ENCODE results near the gene ANO6.
"Not testable (repeated sequence)": the region's sequence is repeated elsewhere in the genome, so short reads cannot be mapped to it uniquely, and the experiment has no call there.

Gene ANO6

DNA sequence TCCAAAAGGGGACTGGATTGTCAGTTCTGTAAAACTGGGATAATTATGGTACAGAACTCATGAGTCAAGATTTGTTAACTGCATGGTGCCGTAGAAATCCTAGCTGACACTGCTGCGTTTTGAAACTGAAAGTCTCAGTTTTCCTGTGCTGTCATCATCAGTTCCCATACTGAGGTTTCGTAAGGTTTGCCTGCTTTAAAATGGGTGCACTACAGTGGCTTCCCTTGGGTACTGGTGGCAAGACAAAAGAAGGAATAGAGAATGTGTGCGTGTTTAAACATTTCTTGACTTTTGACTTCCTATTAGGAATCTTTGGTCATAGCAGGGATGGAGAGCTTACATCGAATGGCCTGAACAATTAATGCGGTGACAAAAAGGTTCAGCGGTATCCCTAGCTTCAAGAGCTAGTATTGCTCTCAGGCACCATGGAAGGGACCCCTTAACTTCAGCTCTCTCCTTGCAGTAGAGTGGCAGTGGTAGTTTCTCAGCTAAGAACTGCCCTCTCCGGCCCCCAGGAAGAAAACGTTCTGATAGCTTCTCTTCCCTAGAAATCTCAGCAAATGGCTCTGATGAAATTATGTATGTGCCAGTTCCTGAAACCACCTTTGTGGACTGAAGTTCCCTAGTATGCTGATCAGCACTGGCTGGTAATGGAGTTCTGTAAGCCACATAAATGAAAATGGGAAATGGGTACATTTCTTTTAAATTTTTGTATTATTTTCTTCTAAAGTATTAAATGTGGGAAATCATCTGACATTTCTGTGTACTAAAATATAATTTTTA lies 28.9 kb downstream of the ANO6 start:
- no peak for DNase-seq

DNA sequence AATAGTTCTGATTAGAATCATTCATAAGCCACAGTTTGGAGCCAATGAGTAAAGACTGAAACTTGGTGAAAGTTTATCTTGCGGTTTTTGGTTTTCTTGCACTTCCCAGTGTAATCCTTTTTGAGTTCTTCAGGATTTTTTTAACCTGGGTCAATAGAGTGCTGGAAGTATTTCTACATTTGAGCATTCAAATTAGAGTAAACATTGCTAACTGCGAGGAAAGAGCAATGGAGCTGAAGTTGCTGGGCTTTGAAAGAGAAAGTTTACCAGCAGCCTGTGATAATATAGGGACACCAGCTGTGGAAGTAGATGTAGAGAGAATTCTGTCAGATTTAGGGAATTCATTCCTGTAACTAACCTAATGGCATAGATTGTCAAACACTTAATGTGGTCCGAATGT lies 30.3 kb downstream of the ANO6 start:
- DNase-seq: no peak

DNA sequence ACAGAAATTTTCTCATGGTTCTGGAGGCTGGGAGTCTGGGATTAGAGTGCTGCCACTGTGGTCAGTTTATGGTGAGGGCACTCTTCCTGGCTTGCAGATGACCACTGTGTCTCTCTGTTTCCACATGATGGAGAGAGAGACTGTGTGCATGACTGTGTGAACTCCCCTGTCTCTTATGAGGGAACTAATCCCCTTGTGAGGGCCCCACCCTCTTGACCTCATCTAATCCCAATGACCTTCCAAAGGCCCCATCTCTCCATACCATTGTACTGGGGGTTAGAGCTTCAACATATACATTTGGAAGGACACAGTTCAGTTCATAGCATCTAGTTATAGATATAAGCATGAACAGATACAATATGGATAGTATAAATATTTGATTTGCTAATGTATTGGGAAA lies 31.7 kb downstream of the ANO6 start:
- no peak for DNase-seq

DNA sequence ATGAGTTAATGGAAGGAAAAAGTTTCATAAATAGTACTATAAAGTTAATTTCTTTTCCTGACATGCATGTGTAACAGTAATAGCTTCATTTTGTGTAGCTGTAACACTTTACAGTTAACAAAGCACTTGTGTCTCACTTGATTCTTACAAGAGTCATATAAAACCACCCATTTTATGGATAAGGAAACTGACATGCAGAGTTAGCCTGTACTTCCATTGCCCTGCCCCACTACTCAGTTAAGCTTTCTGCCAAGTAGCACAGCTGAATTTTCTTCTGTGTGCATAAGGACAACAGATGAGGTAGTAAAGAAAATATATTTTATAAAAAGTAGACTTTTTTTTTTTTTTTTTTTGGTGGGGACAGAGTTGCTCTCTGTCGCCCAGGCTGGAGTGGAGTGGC lies 32.2 kb downstream of the ANO6 start:
- DNase-seq: no peak

DNA sequence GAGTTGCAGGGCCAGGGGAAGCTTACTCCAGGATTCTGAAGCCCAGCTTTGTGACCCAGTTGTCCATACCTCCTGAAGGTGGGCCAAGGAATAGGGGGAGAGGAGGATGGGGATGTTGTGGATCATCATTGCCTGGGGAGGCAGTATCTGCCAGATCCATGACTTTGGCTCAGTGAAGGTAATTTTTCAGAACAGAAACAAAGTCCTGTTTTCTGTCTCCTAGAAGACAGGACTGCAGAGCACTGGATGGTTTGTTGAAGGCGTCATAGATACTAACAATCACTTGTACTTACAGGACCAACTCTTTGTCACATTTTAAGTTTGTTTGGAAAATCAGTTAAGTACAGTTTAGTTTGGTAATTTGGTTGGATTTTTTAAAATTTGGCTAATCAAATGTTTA lies 38.4 kb downstream of the ANO6 start:
- DNase-seq: no peak

DNA sequence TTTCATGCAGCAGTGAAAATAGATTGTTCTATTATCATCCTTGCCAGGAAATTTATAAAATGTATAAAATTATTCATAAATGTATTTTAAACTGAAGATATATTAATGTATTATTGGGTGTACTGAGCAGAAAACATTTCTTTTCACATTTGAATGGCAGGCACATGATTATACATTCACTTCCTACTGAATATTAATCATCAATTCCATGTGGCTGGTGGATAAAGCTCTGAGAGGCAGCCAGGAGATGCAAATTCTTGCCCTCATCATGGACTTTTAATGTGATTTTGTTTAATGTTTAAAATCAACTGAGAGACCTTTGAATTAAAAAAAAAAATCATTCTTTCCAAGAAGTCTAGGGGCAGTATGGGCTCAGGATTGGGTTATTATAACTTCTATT lies 40.8 kb downstream of the ANO6 start:
- DNase-seq: no peak

DNA sequence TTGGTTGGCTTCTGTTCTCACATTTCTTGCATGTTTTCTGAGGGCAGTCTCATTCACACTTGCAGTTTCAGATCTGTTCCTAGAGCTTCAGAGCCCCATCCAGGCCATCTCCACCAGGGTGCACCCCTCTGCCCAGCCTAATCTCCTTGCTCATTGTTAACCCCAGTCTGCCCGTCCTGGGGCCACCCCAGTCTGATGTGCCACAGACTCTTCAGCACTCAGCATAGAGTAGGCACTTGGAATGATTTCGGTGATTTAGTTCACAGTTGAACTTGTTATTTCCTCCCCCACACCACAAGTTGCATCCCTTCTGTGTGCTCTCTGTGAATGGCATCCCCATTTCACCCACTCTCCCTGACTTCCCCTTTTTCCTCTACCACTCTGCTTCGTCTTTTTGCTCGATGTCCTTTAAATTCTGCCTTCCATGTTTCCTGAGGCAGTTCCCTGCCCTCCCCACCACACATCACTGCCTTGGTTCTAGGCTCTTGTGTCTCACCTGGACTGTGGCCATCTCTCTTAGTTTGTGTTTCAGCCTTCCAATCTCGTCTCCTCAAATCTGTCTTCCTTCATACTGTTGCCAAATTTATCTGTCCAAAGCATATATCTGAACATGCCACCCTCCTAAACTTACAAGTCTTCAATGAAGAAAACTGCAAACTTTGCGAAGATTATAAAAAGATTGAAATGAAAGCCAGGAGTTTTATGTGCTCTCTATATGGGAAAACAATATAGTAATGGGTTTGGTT lies 41.5 kb downstream of the ANO6 start:
- no peak for DNase-seq

DNA sequence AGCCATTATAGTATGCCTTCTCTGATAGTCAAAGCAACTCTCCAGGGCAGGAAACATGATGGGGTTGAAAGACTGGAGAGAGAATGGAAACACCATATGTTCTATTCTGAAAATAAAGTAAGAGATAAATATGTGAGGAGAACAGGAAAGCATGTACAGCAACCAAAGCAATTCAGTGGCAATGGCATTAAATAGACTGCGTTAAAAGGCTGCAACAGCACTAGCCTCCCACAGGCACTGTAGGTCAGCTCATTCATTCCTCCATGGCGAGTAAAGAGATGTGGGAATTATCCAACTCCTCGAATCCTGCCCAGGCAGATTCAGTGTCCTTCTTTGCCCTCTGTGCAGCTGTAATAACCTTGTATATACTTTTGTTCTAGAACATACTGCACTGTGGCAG lies 43.8 kb downstream of the ANO6 start:
- DNase-seq: no peak

DNA sequence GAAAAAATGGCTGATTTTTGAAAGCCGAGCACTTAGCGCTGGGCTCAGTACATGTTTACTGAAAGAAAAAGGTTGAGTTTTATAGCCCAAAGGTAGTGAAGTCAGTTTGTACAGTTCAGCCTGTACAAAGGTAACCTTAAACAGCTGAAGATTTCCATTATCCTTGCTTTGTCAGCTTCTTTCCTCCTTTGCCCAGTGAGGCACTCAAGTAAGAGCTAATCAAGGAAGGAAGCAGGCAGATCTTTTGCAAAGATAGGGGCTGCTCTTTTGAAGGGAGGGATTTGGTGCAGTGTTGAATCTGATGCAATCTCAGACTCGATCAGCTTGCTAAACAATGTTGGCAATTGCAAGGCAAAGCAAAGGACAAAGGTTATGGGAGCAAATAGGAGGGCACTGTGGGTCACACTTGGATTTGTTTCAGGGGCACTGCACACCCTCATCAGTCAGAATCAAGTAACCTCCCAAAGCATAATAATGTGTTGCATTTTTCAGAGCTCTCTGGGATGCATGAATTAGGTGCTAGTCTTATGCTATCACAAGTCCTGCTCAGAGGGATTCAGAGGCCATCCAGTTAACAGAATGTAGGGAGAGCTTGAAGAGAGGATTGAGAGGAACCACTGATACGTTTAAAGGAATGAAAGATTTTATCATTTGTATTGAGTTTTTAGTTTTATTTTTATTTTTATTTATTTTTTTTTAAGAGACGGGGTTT lies 44.4 kb downstream of the ANO6 start:
- no peak for DNase-seq

DNA sequence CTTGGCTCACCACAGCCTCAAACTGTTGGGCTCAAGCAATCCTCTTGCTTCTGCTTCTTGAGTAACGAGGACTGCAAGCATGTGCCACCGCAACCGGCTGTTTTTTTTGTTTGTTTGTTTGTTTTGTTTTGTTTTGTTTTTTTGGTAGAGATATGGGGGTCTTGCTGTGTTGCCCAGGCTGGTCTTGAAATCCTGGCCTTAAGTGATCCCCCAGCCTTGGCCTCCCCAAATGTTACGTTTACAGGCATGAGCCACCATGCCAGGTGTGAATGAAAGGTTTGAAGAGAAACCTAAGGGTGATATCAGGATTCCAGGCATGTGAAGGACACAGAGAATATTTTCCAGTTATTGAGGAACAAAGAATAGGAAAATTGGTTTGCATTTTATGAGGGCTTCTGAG lies 45.0 kb downstream of the ANO6 start:
- no peak for DNase-seq

DNA sequence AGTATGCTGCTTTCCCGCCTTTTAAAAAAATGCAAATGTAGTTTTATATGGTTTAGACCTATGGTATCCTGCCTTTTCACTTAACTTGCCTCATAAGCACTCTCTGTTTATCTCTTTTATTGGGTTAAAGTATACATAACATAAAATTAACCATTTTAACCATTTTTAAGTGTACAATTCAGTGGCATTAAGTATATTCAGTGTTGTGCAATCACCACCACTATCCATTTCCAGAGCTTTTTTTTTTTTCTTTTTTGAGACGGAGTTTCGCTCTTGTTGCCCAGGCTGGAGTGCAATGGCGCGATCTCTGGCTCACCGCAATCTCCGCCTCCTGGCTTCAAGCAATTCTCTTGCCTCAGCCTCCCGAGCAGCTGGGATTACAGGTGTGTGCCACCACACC lies 46.3 kb downstream of the ANO6 start:
- DNase-seq: not testable (repeated sequence)

DNA sequence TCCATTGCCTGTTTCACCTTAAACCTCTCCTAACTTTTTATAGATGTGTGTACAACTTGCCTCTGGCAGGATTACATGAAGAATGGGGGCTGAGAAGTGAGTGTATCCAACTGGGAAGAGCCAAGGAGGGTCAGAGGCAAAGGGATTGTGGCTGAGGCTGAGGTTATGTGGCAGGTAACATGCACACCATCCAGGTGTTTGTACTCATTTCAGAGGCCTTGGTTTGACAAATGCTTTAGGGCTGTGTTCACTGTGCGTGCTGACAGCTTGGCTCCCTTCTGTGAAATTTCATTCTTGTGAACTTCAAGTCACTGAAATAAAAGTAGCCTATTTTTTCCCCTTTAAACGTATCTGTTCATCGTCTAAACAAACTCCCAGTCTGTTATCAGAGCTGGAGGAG lies 47.7 kb downstream of the ANO6 start:
- DNase-seq: no peak

DNA sequence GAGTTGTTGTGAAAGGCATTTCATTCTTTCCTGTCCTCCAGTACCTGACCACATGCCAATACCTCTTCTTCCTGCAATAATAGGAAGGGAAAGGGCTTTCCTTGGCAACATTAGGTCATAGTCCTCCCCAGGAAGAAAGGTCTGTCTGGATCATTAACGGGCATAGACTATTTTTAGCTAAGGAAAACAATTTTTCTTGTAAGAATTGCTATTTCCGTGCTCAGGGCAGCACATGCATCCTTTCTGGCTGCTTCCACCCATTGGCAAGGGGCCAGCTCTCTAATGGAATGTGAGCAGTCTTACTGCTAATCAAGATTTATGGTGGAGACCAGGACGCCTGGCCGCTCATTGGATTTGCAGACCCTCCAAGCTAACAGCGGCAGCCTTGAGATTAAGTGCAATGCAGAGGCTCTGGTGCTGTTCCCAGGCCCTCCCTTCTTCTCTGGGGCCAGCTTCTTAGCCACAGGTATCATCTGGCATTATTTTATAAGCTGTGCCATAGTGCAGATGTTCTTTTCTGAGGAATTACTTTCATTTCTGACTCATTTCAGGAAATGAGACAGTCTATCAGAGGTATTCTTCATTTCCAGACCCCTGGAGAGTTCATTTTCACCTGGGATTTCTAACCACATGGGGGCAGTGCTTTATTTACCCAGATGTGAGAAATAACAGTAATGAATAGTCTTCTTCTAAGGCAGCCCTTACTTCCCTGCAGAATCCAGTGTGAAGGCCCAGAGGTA lies 52.9 kb downstream of the ANO6 start:
- no peak for DNase-seq

DNA sequence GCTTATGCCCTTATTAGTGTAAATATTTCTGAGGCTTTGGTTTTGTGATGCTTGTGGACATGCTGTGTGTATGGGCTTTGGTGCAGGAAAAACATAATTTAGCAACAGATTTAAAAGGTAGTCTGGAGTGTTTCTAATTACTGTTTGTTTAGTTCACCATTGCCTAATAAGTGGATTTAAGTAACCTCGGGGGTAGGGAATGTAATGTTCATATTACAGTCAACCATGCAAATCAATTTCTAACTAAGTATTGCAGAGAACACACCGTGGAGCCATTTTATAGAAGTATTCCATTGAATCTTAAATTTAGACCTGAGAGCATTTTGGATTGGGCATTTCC lies 53.5 kb downstream of the ANO6 start:
- no peak for DNase-seq

DNA sequence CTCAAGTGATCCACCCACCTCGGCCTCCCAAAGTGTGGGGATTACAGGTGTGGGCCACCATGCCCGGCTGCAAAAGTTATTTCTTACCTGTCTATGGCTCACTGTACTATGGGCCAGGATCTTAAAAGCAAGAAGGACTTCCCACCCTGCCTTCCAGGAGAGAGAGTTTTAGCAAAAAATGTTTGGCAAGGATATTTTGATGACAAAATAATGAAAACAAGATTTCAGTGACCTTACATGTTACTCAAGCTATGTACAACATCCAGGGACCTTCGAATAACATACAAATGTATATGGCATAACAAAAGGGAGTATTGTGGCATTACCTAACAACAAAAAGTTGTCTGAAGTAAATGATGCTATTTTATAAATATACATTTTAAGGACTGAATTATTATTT lies 55.1 kb downstream of the ANO6 start:
- no peak for DNase-seq

DNA sequence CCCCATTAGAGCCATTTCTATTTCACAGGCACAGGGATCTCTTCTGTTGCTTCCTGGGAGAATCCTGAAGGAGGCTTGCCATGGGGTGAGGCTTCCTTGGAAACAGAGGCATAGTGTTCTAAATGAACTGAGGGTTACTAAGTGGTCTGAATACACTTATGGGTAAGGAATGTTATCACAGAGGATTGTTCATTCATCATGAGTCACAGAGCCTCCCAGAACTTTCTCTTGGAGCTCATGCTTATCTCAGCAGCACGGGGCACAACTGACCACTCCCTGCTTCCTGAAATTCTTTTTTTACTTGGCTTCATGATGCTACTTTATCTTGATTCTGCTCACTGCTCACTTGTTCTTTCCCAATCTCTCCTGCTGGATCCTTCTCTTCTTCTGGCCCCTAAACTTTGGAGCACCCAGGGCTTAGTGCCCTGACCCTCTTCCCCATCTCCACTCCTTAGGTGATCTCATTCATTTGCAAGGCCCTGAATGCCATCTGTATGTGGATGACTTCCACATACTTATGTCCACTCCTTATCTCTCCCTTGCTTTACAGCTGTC lies 57.9 kb downstream of the ANO6 start:
- DNase-seq: no peak

DNA sequence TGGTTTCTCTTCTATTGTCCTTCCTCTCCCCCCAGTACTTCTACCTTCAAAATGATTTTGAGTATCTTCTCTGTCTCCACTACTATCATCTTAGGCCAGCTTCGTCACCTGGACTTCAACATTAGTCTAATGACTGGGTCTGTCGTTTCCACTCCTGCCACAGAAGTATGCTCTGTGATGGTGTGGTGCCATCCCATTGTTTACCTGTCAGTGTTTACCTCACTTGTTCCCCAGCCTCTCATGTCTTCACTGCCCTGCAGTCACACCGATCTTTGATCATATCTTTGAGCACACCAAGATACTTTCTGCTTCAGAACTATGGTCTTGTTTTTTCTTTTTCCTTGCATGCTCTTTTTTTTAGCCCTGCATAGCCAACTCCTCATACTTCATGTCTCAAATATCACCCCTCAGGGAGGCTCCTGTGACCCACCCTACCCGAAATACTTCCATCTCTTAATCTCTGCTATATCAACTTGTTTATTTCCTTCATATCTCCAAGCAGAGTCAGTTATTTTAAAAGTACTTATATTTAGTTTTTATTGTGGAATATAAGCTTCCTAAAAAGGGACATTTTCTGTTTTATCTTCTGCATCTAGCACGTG lies 60.4 kb downstream of the ANO6 start:
- no peak for DNase-seq

DNA sequence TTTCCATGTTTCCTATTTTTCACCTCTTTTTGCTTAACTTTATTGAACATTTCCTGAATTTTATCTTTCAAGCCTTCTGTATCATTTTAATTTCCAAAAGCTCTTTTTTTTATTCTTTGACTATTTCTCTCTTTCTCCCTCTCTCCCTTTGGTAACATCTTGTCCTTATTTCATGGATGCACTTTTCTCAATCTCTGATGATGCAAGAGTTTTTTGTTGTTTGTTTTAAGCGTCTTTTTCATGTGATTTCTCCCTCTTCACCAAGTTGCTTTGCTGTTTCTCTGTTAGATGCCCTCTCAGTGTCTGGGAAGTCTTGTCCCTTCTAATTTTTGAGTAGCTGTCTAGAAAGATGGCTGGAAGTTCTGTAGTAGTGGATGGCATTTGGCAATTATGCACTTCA lies 62.6 kb downstream of the ANO6 start:
- DNase-seq: no peak

DNA sequence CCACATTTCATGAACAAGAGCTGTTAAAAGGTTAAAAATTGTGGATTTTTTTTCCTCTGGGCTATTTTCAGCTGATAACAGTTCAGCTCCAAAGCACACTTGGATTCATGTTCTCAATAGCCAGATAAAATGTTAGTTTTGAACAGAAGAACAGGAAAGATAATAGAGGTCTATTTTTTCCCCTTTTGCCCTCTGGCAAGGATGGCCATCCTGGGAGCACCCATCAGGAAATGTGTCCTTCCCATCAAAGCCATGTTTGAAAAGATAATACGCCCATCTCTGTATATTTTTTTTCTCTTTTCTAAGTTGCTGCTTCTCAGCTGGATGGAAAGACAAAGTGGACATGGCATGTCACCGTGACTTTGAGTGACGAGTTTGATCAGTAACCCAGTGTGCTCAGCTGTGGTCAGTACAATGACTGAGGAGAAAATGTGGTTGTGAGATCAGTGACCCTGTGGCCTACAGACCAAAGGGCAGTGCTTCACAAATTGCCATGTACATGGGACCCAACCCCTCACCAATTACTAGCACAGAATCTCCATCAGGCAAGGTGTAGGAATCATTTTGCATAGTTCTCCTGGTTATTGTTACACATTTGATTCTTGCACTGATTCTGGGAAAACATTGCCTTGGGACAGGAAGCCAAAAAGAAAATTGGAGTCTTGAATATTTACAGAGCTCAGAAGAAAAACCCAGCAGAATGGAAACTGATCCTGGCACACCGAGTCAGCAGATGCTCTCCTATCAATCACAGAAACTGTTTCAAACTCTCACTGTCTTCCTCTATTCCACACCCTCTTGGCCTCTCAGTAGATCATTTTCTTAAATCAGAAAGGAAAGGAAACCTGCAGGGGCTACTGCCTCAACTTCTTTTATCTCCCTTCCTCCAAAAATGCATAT lies 64.3 kb downstream of the ANO6 start:
- DNase-seq: no peak

DNA sequence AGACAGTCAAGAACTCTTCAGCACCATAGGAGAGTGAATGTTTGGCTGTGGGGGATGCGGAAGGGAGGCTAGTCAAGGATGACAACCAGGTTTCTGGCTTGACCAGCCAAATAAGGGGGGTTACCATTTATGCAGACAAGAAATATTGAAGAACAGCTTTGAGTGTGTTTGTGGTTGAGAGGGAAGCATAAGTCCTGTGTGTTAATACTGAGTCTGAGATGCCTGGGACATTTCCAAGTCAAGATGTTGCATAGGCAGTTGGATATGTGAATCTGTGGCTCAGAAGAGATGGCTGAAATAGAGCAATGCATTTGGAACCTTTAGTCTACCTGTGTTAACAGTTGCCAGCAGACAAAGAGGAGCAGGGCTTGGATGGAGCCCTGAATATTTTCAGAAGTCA lies 66.1 kb downstream of the ANO6 start:
- DNase-seq: no peak

DNA sequence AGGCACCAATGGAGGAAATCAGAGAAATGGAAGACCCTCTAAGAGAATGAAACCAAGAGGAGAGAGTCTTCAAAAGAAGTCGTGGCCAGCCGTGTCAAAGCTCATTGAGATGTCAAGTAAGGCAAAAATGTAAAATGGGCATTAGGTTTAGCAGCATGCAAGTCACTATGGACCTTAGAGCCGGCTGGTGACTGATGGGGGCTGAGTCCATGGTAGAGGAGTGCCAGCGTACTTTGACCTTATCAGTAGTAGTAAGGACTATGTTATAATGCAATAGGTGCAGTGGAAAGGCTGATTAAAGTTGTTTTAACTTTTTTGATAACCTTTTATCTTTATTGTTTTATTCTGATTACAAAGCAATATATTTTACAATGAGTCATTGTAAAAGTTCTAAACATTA lies 66.5 kb downstream of the ANO6 start:
- no peak for DNase-seq
